A673 (cell line): ENCODE measurements around the gene ETV1. TPM values are rescaled to one million over a fixed set of nuclear protein-coding genes. Genes with fewer than 3 reads are reported as not detected.

Source experiments
- BruUV-seq: library from RNA; stranded (reverse); fragments of 400-500 nt; replicated peaks from 2 replicates; lab custom pipeline; 2021; lab: Mats Ljungman, UMichigan
- CTCF ChIA-PET: fragments of 300-600 bp; sonication (Branson Sonifier 250); formaldehyde crosslinking; loops from one replicate; lab custom pipeline; 2022; ENCODE audit warnings: antibody characterized with exemption; lab: Charles Lee
- POLR2A ChIA-PET: fragments of 300-600 bp; sonication (Branson Sonifier 250); formaldehyde crosslinking; loops from one replicate; lab custom pipeline; 2022; ENCODE audit warnings: antibody characterized with exemption; ENCODE audit not compliant: low non-redundant PET; lab: Charles Lee
- DNase-seq: peaks from one replicate; pipeline ENCODE4 v3.0.0-alpha.2; 2015; ENCODE audit warnings: low spot score
- H3K27ac ChIP-seq: fragments of 200-600 bp; sonication (generic); 2 replicates; pipeline ENCODE4 v1.5.1; 2016; ENCODE audit warnings: mixed run types, low read depth, mild to moderate bottlenecking, mixed read lengths, antibody characterized with exemption, low read length; ENCODE audit not compliant: poor library complexity, severe bottlenecking
- H3K27me3 ChIP-seq: fragments of 200-600 bp; sonication (generic); replicated peaks from 2 replicates; pipeline ENCODE4 v1.6.1; 2017; ENCODE audit warnings: mixed run types, low read depth, mild to moderate bottlenecking, mixed read lengths, antibody characterized with exemption, low read length; ENCODE audit not compliant: insufficient read depth, poor library complexity
- H3K36me3 ChIP-seq: fragments of 200-600 bp; sonication (generic); 2 replicates; pipeline ENCODE4 v1.6.1; 2016; ENCODE audit warnings: mixed run types, mild to moderate bottlenecking, mixed read lengths, antibody characterized with exemption, low read length; ENCODE audit not compliant: insufficient read depth, poor library complexity, severe bottlenecking
- H3K4me1 ChIP-seq: fragments of 200-600 bp; sonication (generic); 2 replicates; pipeline ENCODE4 v1.6.1; 2017; ENCODE audit warnings: mixed run types, mild to moderate bottlenecking, mixed read lengths, antibody characterized with exemption, low read length; ENCODE audit not compliant: insufficient read depth, poor library complexity, severe bottlenecking
- H3K4me3 ChIP-seq: fragments of 200-600 bp; sonication (generic); 2 replicates; pipeline ENCODE4 v1.5.1; 2016; ENCODE audit warnings: low read depth, mixed run types, mild to moderate bottlenecking, mixed read lengths, low read length; ENCODE audit not compliant: poor library complexity, severe bottlenecking
- H3K9me3 ChIP-seq: fragments of 200-600 bp; sonication (generic); 2 replicates; pipeline ENCODE4 v1.6.1; 2016; ENCODE audit warnings: mixed run types, low read depth, mild to moderate bottlenecking, mixed read lengths, antibody characterized with exemption, low read length; ENCODE audit not compliant: poor library complexity, severe bottlenecking
- CTCF ChIP-seq: fragments of 300-800, 200-600 bp; sonication (generic); conservative IDR thresholded peaks from 2 replicates; pipeline ENCODE4 v1.5.1; 2017; ENCODE audit warnings: low read depth, mild to moderate bottlenecking, antibody characterized with exemption, low read length, moderate library complexity, mixed read lengths
- EZH2 ChIP-seq: fragments of 200-600 bp; sonication (generic); IDR thresholded peaks from 2 replicates; pipeline ENCODE4 v1.6.1; 2017; ENCODE audit warnings: borderline replicate concordance, low read depth, mild to moderate bottlenecking, mixed read lengths, antibody characterized with exemption, low read length; ENCODE audit not compliant: poor library complexity, severe bottlenecking
- intact Hi-C: fragments of 100-400 bp; cut with micrococcal nuclease; formaldehyde crosslinking; loops from one replicate; pipeline ENCODE4 v1.10.0; 2022; ENCODE audit not compliant: unreplicated experiment
- total RNA-seq: library from RNA; stranded (reverse); gene quantifications from 2 replicates; pipeline ENCODE4 v1.2.3, GENCODE V29; 2021

Gene ETV1
- total RNA-seq, 1 experiment from 2014 or later = 84.1 TPM

GRCh38 chr7:13952921-13953320, 36.5 kb downstream of the ETV1 start:
- Histone ChIP-seq H3K27ac (no peak overlapping the region), H3K27me3 (no peaks in the 10 kb centered on the region), H3K4me1 (peaks cover 8% of the 10 kb centered on the region), H3K36me3 (no peaks in the 10 kb centered on the region), H3K9me3 (no peaks in the 10 kb centered on the region), H3K4me3 (no peak overlapping the region)
- POLR2A ChIA-PET = no interaction called here
- BruUV-seq = no TSS peak
- intact Hi-C loops = no loop called here
- no peak for DNase-seq
- no peak for TF ChIP-seq EZH2
- TF ChIP-seq CTCF = no peak
- CTCF ChIA-PET = no interaction called here

DNA sequence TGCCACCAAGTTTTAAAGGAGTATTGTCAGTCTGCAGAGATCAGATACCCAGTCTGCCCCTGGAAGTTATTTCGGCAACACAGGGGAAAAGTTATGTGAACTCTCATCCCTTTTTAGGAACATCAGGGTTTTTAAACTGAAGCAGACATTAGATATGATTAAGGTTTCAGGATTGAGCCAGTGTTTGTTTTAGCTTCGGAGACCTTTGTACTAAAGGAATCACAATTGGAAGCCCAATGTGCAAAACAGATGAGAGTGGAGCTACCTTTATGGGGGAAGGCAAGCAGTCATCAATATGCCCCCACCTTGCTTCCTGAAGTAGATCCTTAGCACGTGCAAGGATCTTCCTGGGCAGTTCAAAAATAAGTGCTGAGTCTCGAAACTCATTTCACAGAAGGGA, 39.5 kb downstream of the ETV1 start:
- ChIA-PET CTCF (no interaction called here), POLR2A (no interaction called here)
- H3K36me3 ChIP-seq = no peaks in the 10 kb centered on the region
- H3K9me3 ChIP-seq = no peaks in the 10 kb centered on the region
- no peak overlapping the region for H3K4me3 ChIP-seq
- no TSS peak for BruUV-seq
- DNase-seq = no peak
- H3K27ac ChIP-seq = no peak overlapping the region
- TF ChIP-seq EZH2 (no peak), CTCF (no peak)
- intact Hi-C loops = no loop called here
- H3K4me1 ChIP-seq = peaks cover 8% of the 10 kb centered on the region
- no peaks in the 10 kb centered on the region for H3K27me3 ChIP-seq

- no peaks in the 10 kb centered on the region for H3K36me3 ChIP-seq
- H3K9me3 ChIP-seq = no peaks in the 10 kb centered on the region
- intact Hi-C loops = no loop called here
- no peaks in the 10 kb centered on the region for H3K27me3 ChIP-seq
- BruUV-seq = no TSS peak
- TF ChIP-seq EZH2 = no peak
- no peak for TF ChIP-seq CTCF
- H3K4me1 ChIP-seq = peaks cover 8% of the 10 kb centered on the region
- H3K4me3 ChIP-seq = no peak overlapping the region
- H3K27ac ChIP-seq = no peak overlapping the region
- POLR2A ChIA-PET = no interaction called here
- DNase-seq = no peak
- CTCF ChIA-PET = no interaction called here
Measured at GRCh38 chr7:13949445-13949844, 40.0 kb downstream of the ETV1 start.
